ENCODE results near the gene ANKRD31.

Gene ANKRD31

GRCh38 chr5:75055727-75056144 is 180.9 kb downstream of the ANKRD31 start:
- Histone ChIP-seq H3K27me3 (ENCODE audit: control insufficient read depth, low read length) (peaks cover 10% of the 10 kb centered on the region; the same call in 1 of the 2 replicates), H3K36me3 (ENCODE audit: control insufficient read depth, low read length) (no peaks in the 10 kb centered on the region), H3F3A (ENCODE audit: control insufficient read depth, insufficient read depth) (no peaks in the 10 kb centered on the region), H3K27ac (ENCODE audit: low read depth, low read length) (no peak overlapping the region), H3K4me2 (ENCODE audit: low read length) (no peak overlapping the region), H3K9me2 (replicated peaks; ENCODE audit: control insufficient read depth, low read length) (no peaks in the 10 kb centered on the region), H3K4me3 (ENCODE audit: low read length) (no peak overlapping the region), H3K79me2 (ENCODE audit: control insufficient read depth, low read length) (no peaks in the 10 kb centered on the region), H4K20me1 (ENCODE audit: control insufficient read depth, insufficient read depth, low read depth, low read length) (no peaks in the 10 kb centered on the region), H3K9me3 (ENCODE audit: control insufficient read depth, insufficient read depth, low read length) (peaks cover 8% of the 10 kb centered on the region; the same call in 1 of the 2 replicates), H3K4me1 (ENCODE audit: control insufficient read depth, low read length) (no peaks in the 10 kb centered on the region)
- TF ChIP-seq EZH2phosphoT487 (IDR thresholded peaks at IDR 0.05; ENCODE audit: borderline replicate concordance, low read length), result no peak
- TF ChIP-seq, protein P1, sequence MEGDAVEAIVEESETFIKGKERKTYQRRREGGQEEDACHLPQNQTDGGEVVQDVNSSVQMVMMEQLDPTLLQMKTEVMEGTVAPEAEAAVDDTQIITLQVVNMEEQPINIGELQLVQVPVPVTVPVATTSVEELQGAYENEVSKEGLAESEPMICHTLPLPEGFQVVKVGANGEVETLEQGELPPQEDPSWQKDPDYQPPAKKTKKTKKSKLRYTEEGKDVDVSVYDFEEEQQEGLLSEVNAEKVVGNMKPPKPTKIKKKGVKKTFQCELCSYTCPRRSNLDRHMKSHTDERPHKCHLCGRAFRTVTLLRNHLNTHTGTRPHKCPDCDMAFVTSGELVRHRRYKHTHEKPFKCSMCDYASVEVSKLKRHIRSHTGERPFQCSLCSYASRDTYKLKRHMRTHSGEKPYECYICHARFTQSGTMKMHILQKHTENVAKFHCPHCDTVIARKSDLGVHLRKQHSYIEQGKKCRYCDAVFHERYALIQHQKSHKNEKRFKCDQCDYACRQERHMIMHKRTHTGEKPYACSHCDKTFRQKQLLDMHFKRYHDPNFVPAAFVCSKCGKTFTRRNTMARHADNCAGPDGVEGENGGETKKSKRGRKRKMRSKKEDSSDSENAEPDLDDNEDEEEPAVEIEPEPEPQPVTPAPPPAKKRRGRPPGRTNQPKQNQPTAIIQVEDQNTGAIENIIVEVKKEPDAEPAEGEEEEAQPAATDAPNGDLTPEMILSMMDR (IDR thresholded peaks at IDR 0.05; ENCODE audit: low read depth, low read length, poor library complexity, severe bottlenecking), result no peak

- H3F3A ChIP-seq (ENCODE audit: control insufficient read depth, insufficient read depth), result no peaks in the 10 kb centered on the region
- no peak overlapping the region for H3K4me3 ChIP-seq (ENCODE audit: low read length)
- no peaks in the 10 kb centered on the region for H4K20me1 ChIP-seq (ENCODE audit: control insufficient read depth, insufficient read depth, low read depth, low read length)
- H3K4me1 ChIP-seq (ENCODE audit: control insufficient read depth, low read length), result no peaks in the 10 kb centered on the region
- peaks cover 8% of the 10 kb centered on the region; the same call in 1 of the 2 replicates for H3K9me3 ChIP-seq (ENCODE audit: control insufficient read depth, insufficient read depth, low read length)
- no peak overlapping the region for H3K4me2 ChIP-seq (ENCODE audit: low read length)
- H3K9me2 ChIP-seq (replicated peaks; ENCODE audit: control insufficient read depth, low read length), result no peaks in the 10 kb centered on the region
- H3K79me2 ChIP-seq (ENCODE audit: control insufficient read depth, low read length), result no peaks in the 10 kb centered on the region
- H3K27me3 ChIP-seq (ENCODE audit: control insufficient read depth, low read length), result peaks cover 10% of the 10 kb centered on the region; the same call in 1 of the 2 replicates
- no peaks in the 10 kb centered on the region for H3K36me3 ChIP-seq (ENCODE audit: control insufficient read depth, low read length)
- H3K27ac ChIP-seq (ENCODE audit: low read depth, low read length), result no peak overlapping the region
- no peak for TF ChIP-seq EZH2phosphoT487 (IDR thresholded peaks at IDR 0.05; ENCODE audit: borderline replicate concordance, low read length)
- TF ChIP-seq, protein P1 (IDR thresholded peaks at IDR 0.05; ENCODE audit: low read depth, low read length, poor library complexity, severe bottlenecking), result no peak
Observed at GRCh38 chr5:75054134-75054930, 182.3 kb downstream of the ANKRD31 start.

DNA sequence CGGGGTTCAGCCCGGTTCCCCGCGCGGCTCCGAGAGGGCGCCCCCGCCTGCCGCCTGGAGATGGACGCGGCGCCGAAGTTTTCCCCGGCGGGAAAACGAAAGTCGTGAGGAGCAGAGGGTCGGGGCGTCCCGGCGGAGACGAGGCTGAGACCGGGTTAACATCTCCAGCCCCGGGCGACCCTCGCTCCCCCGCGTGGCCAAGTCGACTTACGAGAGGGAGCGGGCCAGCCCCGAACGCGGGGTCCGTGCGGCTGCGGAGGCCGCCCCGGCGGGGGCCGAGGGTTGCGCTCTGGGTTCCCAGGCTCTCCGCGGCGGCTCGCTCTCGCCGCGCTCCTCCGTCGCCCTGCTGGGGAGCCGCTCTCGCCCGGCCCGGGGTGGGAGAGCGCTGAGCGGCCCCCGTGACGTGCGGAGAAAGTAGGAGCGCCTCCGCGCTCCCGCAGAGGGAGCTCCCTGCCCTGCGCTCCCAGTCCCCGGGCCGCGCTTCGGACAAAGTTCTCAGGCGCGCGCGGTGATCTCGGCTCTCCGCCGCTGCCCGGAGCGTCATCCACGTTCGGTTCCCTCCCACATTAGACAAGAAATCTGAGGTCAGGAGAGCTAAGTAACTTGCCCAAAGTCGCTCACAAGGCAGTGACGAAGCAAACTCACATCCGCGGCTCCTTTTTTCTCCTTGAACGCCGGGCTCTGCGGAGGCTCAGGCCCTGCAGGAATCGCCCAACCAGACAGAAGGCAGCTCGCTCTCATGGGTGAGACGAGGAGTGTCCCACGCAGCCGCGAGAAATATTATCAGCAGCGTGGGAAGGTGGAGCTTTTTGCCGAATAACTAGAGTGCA is 183.2 kb downstream of the ANKRD31 start:
- H3K4me2 ChIP-seq (ENCODE audit: low read length), result no peak overlapping the region
- H3K27ac ChIP-seq (ENCODE audit: low read depth, low read length), result no peak overlapping the region

More for the DNA sequence above, 183.2 kb downstream of the ANKRD31 start:
- Histone ChIP-seq H3K9me2 (replicated peaks; ENCODE audit: control insufficient read depth, low read length) (no peaks in the 10 kb centered on the region), H3K27me3 (ENCODE audit: control insufficient read depth, low read length) (peaks cover 10% of the 10 kb centered on the region; the same call in 1 of the 2 replicates), H4K20me1 (ENCODE audit: control insufficient read depth, insufficient read depth, low read depth, low read length) (no peaks in the 10 kb centered on the region), H3K36me3 (ENCODE audit: control insufficient read depth, low read length) (no peaks in the 10 kb centered on the region), H3F3A (ENCODE audit: control insufficient read depth, insufficient read depth) (no peaks in the 10 kb centered on the region), H3K79me2 (ENCODE audit: control insufficient read depth, low read length) (no peaks in the 10 kb centered on the region), H3K4me1 (ENCODE audit: control insufficient read depth, low read length) (no peaks in the 10 kb centered on the region), H3K4me3 (ENCODE audit: low read length) (no peak overlapping the region), H3K9me3 (ENCODE audit: control insufficient read depth, insufficient read depth, low read length) (peaks cover 8% of the 10 kb centered on the region; the same call in 1 of the 2 replicates)
- no peak for TF ChIP-seq EZH2phosphoT487 (IDR thresholded peaks at IDR 0.05; ENCODE audit: borderline replicate concordance, low read length)
- TF ChIP-seq, protein P1 (IDR thresholded peaks at IDR 0.05; ENCODE audit: low read depth, low read length, poor library complexity, severe bottlenecking), result no peak
